ENCODE measurements around the gene UNC45B. TPM values are rescaled to one million over a fixed set of nuclear protein-coding genes. Genes with fewer than 3 reads are reported as not detected.

The UNC45B gene
- total RNA-seq, 6 experiments from 2014 or later, result 0.07 to 0.19 TPM; not detected in 4

- Histone ChIP-seq H3K4me1 (no peaks in the 10 kb centered on the region), H3K9me3 (no peaks in the 10 kb centered on the region), H3K36me3 (no peaks in the 10 kb centered on the region), H3K4me3 (no peak overlapping the region), H3K27me3 (no peaks in the 10 kb centered on the region), H3K27ac (no peak overlapping the region)
- TF ChIP-seq POLR2A (IDR thresholded peaks at IDR 0.05), result no peak
- TF ChIP-seq CTCF (IDR thresholded peaks at IDR 0.05), result no peak
- intact Hi-C loops (cut with DNase I), result no loop called here
- ATAC-seq (no peak), DNase-seq (no peak)
- WGBS (ENCODE audit: insufficient coverage, low coverage, low lambda C conversion rate, missing lambda C conversion rate), result 43% methylated on average over 2 of the region's 3 CpGs
Observed at GRCh38 chr17:35167046-35167445, 19.4 kb downstream of the UNC45B start.

GRCh38 chr17:35167666-35168065 is 20.0 kb downstream of the UNC45B start:
- TF ChIP-seq POLR2A (IDR thresholded peaks at IDR 0.05) (no peak), CTCF (IDR thresholded peaks at IDR 0.05) (no peak)
- no peak overlapping the region for H3K27ac ChIP-seq
- intact Hi-C loops (cut with DNase I), result no loop called here
- WGBS (ENCODE audit: insufficient coverage, low coverage, low lambda C conversion rate, missing lambda C conversion rate), result 29% methylated on average over 1 of the region's 1 CpG
- no peaks in the 10 kb centered on the region for H3K27me3 ChIP-seq
- H3K36me3 ChIP-seq, result no peaks in the 10 kb centered on the region
- ATAC-seq, result no peak
- DNase-seq, result no peak
- no peaks in the 10 kb centered on the region for H3K4me1 ChIP-seq
- no peaks in the 10 kb centered on the region for H3K9me3 ChIP-seq
- H3K4me3 ChIP-seq, result no peak overlapping the region

DNA sequence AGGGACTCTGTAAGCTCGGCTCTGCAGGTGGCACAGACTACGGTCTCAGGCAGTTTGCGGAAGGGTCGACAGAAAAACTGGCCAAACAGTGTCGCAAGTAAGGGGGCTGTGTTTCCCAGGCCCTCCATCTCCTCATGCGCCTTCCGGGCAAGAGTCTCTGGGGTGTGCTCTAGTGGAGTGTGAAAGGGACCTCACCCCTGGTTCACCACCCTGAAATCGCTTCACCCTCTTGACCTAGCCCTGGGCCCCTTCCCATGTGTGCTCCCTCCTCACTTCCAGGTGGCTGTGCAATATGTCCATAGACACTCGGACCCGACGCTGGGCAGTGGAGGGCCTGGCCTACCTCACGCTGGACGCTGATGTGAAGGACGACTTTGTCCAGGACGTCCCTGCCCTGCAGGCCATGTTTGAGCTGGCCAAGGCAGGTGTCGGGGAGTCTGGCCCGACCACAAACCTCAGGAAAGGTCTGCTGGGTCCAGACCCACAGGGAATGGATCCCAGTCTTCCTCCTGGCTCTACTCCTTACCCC is 22.3 kb downstream of the UNC45B start:
- no peak overlapping the region for H3K27ac ChIP-seq
- H3K4me3 ChIP-seq, result no peak overlapping the region
- DNase-seq (no peak), ATAC-seq (no peak)
- no peaks in the 10 kb centered on the region for H3K9me3 ChIP-seq
- TF ChIP-seq POLR2A (IDR thresholded peaks at IDR 0.05) (no peak), CTCF (IDR thresholded peaks at IDR 0.05) (no peak)
- no peaks in the 10 kb centered on the region for H3K27me3 ChIP-seq
- intact Hi-C loops (cut with DNase I), result loop anchor here in 1 of 2 donors (10.0 kb wide), 1 partner anchor 365 kb away; the partner anchor contains the start of gene SLFN12L
- WGBS (ENCODE audit: insufficient coverage, low coverage, low lambda C conversion rate, missing lambda C conversion rate), result 57% methylated on average over 2 of the region's 17 CpGs
- H3K4me1 ChIP-seq, result no peaks in the 10 kb centered on the region
- H3K36me3 ChIP-seq, result no peaks in the 10 kb centered on the region

DNA sequence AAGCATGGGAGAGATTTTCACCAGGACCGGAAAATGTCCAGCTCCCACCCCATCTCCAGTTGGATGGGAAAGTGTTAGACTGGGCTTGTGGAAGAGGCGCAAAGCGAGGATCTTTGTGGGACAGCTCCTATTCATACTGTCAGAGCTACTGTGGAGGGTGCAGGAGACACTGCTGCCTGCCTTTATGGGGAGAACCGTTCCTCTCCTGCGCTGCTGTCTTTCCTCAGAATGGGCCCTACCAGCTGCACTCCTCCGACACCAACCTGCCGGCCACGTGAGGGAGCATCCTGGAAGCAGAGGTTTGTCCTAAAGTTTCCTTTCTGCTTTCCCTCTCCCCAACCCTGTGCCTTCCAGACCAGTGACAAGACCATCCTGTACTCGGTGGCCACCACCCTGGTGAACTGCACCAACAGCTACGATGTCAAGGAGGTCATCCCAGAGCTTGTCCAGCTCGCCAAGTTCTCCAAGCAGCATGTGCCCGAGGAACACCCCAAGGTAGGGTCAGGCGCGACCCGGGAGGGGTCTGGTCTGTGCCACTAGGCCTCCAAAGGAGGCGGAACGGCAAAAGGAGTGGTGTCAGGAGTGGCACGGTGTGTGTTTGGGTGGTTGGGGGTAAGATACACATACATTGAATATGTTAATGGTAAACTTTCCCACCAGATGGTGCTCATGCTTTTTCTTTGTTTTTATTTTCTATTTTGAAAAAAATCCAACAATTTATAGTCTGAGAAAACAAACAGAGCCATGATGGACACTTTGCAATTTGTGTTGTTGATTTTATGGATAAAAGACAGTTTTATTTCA is 23.6 kb downstream of the UNC45B start:
- ATAC-seq (peak in 2 of 4 donors; percentile 23 to 50), DNase-seq (no peak)
- no peaks in the 10 kb centered on the region for H3K4me1 ChIP-seq
- WGBS (ENCODE audit: insufficient coverage, low coverage, low lambda C conversion rate, missing lambda C conversion rate), result 41% methylated on average over 7 of the region's 18 CpGs
- intact Hi-C loops (cut with DNase I), result loop anchor here in 1 of 2 donors (10.0 kb wide), 1 partner anchor 364 kb away; the partner anchor contains the start of gene SLFN12L
- no peaks in the 10 kb centered on the region for H3K27me3 ChIP-seq
- H3K4me3 ChIP-seq, result no peak overlapping the region
- no peaks in the 10 kb centered on the region for H3K36me3 ChIP-seq
- no peak overlapping the region for H3K27ac ChIP-seq
- H3K9me3 ChIP-seq, result no peaks in the 10 kb centered on the region
- TF ChIP-seq CTCF (IDR thresholded peaks at IDR 0.05), result peak in 3 of 4 donors; percentile 9 to 27 (median 19)
- no peak for TF ChIP-seq POLR2A (IDR thresholded peaks at IDR 0.05)
